Measurements from ENCODE around the gene ADCY2. TPM values are rescaled to one million over a fixed set of nuclear protein-coding genes. Genes with fewer than 3 reads are reported as not detected.
A peak's percentile ranks its signal among the peaks of the same experiment; 100 is the strongest.

ADCY2 gene
- total and polyA plus RNA-seq, 9 of the 15 experiments (the other 6 are each of a cell fraction or from before 2014, with no cell fraction given) = 0.01 to 0.15 (median 0.03) TPM; not detected in 5

- TF ChIP-seq NR2C1 (IDR thresholded peaks at IDR 0.05) (no peak), NR2C1 (tag; IDR thresholded peaks at IDR 0.05) (peak; percentile 36; the same call in 1 of the 2 replicates), NFIC (IDR thresholded peaks at IDR 0.05) (peak; percentile 48), ZNF780A (CRISPR knock-in tag; IDR thresholded peaks at IDR 0.05) (no peak), ZNF551 (CRISPR knock-in tag; IDR thresholded peaks at IDR 0.05) (no peak), PHB (CRISPR knock-in tag; IDR thresholded peaks at IDR 0.05) (no peak), ZNF282 (CRISPR knock-in tag; IDR thresholded peaks at IDR 0.05) (no peak), GATA2 (CRISPR knock-in tag; IDR thresholded peaks at IDR 0.05) (no peak), KDM4B (IDR thresholded peaks at IDR 0.05; ENCODE audit: borderline replicate concordance in 2 of 2, low read depth in 1 of 2) (0 out of 4 replicates have a peak, but pooled peaks of 1 of the 2 experiments have one; percentile 18), ZNF197 (CRISPR knock-in tag; IDR thresholded peaks at IDR 0.05; ENCODE audit: low read depth) (no peak), FUS (optimal IDR thresholded peaks at IDR 0.05; ENCODE audit: low read depth, low read length) (peak; percentile 29), NCOR1 (IDR thresholded peaks at IDR 0.05) (no peak), ARID4B (CRISPR knock-in tag; IDR thresholded peaks at IDR 0.05) (no peak; the same call in 1 of the 2 replicates), RBM14 (IDR thresholded peaks at IDR 0.05; ENCODE audit: borderline replicate concordance, insufficient read depth, low read depth, low read length) (no peak), MYNN (IDR thresholded peaks at IDR 0.05) (no peak), MYNN (CRISPR knock-in tag; IDR thresholded peaks at IDR 0.05) (0 out of 2 replicates have a peak, but pooled peaks have one; percentile 41), E2F1 (CRISPR knock-in tag; IDR thresholded peaks at IDR 0.05) (no peak), TFE3 (CRISPR knock-in tag; IDR thresholded peaks at IDR 0.05) (no peak), HDAC6 (IDR thresholded peaks at IDR 0.05; ENCODE audit: low read depth, low read length) (no peak), PHB2 (IDR thresholded peaks at IDR 0.05; ENCODE audit: low read depth) (no peak), CREB1 (IDR thresholded peaks at IDR 0.05) (peak; percentile 87), CREB1 (CRISPR knock-in tag; IDR thresholded peaks at IDR 0.05) (peak; percentile 85), MTA2 (IDR thresholded peaks at IDR 0.05; ENCODE audit: low read depth) (no peak)
These were observed 473.0 kb downstream of the ADCY2 start, which contains the start of the genes FASTKD3 and MTRR (continued) for GRCh38 chr5:7868773-7869473.

Measured in K562 (cell line).